HFF-Myc (cell line): ENCODE data around the gene TH.

Experiments
- DNase-seq: peaks from one replicate; pipeline ENCODE4 v3.0.0-alpha.2; 2011; ENCODE audit warnings: low read depth; ENCODE audit errors: extremely low read depth
- H3K4me3 ChIP-seq: replicated peaks from 2 replicates; pipeline ENCODE4 v1.5.1; 2011; ENCODE audit warnings: low read depth, mild to moderate bottlenecking, control low read depth, low read length
- TF ChIP-seq, protein P1 (sequence below): IDR thresholded peaks from 2 replicates; pipeline ENCODE4 v1.5.1; 2012; ENCODE audit warnings: mild to moderate bottlenecking, low read depth, low read length, control low read depth; ENCODE audit errors: missing control alignments

Gene TH

GRCh38 chr11:2143799-2144543, 27.6 kb downstream of the TH start:
- DNase-seq, result no peak
- TF ChIP-seq, protein P1, sequence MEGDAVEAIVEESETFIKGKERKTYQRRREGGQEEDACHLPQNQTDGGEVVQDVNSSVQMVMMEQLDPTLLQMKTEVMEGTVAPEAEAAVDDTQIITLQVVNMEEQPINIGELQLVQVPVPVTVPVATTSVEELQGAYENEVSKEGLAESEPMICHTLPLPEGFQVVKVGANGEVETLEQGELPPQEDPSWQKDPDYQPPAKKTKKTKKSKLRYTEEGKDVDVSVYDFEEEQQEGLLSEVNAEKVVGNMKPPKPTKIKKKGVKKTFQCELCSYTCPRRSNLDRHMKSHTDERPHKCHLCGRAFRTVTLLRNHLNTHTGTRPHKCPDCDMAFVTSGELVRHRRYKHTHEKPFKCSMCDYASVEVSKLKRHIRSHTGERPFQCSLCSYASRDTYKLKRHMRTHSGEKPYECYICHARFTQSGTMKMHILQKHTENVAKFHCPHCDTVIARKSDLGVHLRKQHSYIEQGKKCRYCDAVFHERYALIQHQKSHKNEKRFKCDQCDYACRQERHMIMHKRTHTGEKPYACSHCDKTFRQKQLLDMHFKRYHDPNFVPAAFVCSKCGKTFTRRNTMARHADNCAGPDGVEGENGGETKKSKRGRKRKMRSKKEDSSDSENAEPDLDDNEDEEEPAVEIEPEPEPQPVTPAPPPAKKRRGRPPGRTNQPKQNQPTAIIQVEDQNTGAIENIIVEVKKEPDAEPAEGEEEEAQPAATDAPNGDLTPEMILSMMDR, result no peak
- no peak overlapping the region for H3K4me3 ChIP-seq

GRCh38 chr11:2143477-2143798, 28.2 kb downstream of the TH start:
- TF ChIP-seq, protein P1, result no peak
- H3K4me3 ChIP-seq, result no peak overlapping the region
- DNase-seq, result no peak

- TF ChIP-seq, protein P1, result no peak
- H3K4me3 ChIP-seq, result no peak overlapping the region
- DNase-seq, result no peak
These were observed 28.8 kb downstream of the TH start for GRCh38 chr11:2142762-2143202.

DNA sequence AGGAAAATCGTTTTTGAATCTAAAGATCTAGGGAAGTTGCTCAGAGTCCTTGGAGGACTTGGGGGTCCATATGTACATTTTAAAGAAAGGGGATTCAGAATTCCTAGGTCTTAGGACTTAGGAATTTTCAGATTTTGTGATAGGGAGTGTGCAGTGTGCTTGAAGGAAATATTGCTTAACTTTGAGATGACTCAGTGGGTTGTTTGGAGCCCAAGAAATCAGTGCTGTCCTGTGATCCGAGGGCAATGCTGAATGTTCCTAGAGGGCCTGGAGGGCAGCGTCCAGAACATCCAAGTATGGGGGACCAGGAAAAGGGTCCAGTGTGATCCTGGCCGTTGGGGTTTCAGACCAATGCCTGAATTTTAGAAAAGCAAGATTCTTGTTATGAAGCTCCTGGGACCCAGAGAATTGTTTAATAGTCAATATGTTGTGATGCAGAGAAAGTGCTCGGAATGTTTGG, 29.3 kb downstream of the TH start:
- H3K4me3 ChIP-seq, result no peak overlapping the region
- no peak for DNase-seq
- TF ChIP-seq, protein P1, result no peak

- TF ChIP-seq, protein P1, result no peak
- DNase-seq, result no peak
- H3K4me3 ChIP-seq, result no peak overlapping the region
These were observed 30.9 kb downstream of the TH start for GRCh38 chr11:2140411-2141400.

GRCh38 chr11:2139621-2140337, 31.8 kb downstream of the TH start:
- no peak for DNase-seq
- no peak overlapping the region for H3K4me3 ChIP-seq
- TF ChIP-seq, protein P1, result no peak
